GM12864 (cell line): Measurements from ENCODE around the gene ADARB1.
"Not testable (repeated sequence)": the region's sequence is repeated elsewhere in the genome, so short reads cannot be mapped to it uniquely, and the experiment has no call there.

Experiments
- DNase-seq: peaks from one replicate; pipeline ENCODE4 v3.0.0-alpha.2; 2011; ENCODE audit warnings: low read depth
- H3K4me3 ChIP-seq: 2 replicates; pipeline ENCODE4 v1.5.1; 2011; ENCODE audit warnings: mild to moderate bottlenecking, low read depth, low read length, control low read depth
- CTCF ChIP-seq: IDR thresholded peaks from 2 replicates; pipeline ENCODE4 v1.5.1; 2011; ENCODE audit warnings: low read depth, mild to moderate bottlenecking, moderate library complexity, low read length, control low read depth, inconsistent platforms; ENCODE audit errors: missing control alignments

The ADARB1 gene

GRCh38 chr21:45142469-45143308 lies 68.3 kb downstream of the ADARB1 start:
- no peak for TF ChIP-seq CTCF
- H3K4me3 ChIP-seq, result no peak overlapping the region
- DNase-seq, result no peak

DNA sequence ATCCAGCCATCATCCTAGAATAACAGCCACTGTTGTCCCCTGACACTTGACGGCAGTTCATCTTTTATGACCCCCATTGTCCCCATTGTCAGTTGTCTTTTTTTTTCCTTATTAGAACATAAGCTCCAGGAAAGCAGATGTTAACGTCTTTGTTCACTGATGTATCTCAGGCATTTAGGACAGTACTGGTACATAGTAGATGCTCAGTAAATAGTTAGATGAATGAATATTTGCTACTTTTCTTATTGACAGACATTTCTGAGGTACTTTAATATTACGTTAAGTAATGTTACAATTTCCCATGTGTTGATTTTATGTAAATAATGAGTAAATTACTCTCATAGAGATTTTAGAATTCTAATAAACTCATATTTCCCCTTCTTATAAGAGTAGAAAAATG lies 69.5 kb downstream of the ADARB1 start:
- DNase-seq, result no peak
- no peak overlapping the region for H3K4me3 ChIP-seq
- no peak for TF ChIP-seq CTCF

DNA sequence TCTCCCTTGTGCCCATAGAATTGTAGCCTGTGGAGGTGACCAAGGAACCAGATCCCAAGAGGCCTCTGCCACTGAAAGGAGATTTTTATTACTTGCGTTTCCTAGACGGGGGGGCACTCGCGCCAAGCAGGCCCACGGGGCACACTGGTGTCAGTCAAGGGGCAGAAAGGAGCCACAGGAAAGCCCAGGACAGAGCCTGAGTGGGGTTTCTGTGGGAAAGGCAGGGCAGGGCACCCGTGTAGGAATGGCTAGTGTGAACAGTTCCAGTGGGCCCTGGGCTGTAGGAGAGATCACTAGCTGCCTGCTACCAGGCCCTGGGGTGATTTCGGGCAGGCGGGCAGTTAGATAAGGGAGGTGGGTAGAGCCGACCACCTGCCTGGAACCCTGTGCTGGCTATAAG lies 70.8 kb downstream of the ADARB1 start:
- H3K4me3 ChIP-seq, result no peak overlapping the region
- TF ChIP-seq CTCF, result no peak
- DNase-seq, result no peak

DNA sequence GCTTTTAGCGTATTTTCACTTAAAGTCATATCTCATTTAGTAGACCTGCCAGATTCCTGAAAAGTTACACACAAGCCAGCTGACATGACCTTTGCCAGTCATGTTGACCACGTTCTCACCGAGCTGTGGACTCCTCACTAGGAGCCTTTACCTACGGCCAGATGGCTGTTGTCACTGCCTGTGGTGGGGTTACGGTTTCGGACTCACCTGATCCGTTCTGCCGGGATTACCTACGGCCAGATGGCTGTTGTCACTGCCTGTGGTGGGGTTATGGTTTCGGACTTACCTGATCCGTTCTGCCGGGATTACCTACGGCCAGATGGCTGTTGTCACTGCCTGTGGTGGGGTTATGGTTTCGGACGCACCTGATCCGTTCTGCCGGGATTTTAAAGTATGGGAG lies 71.5 kb downstream of the ADARB1 start:
- not testable (repeated sequence) for H3K4me3 ChIP-seq, DNase-seq

GRCh38 chr21:45146306-45146705 lies 71.9 kb downstream of the ADARB1 start:
- TF ChIP-seq CTCF, result no peak
- H3K4me3 ChIP-seq, result no peak overlapping the region
- no peak for DNase-seq

GRCh38 chr21:45146801-45147200 lies 72.4 kb downstream of the ADARB1 start:
- no peak overlapping the region for H3K4me3 ChIP-seq
- TF ChIP-seq CTCF, result no peak
- no peak for DNase-seq

DNA sequence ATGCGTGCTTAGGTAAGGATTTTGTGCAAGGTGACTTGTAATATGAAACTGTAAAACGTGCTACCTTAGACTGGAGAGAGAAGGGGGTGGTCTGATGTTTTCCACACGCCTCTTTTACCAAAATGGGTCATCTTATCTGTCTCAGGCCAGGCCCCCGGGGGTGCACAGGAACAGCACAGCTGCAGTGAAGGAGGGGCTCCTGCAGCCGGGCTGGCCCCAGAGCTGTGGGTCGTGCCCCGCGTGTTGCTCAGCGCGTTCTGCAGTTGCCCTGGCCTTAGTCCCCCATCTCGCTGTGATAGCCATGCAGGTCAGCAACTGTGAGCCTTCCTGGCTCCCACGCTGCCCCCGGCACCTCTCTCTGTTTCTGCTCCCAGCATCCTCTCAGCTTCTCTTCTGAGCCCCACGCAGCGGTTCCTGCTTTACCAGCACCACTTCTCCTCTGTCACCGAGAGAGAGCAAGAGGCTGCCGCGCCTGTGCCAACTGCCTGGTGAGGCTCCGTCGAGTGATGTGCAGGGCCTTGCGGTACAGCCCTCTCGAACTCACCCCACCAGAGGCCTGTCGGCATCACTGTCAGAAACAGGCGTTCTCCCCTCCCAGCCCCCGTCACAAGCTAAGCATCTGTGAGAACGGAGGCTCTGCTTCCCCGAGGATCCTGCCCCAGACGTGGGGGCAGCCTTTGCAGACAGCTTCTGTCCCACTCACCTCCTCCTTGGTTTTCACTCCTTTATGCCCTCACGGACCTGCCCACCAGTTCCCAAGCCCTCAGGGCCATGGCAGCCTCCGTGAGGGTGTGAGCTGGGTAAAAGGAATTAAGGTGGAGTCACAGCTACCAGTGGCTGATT lies 73.3 kb downstream of the ADARB1 start:
- no peak overlapping the region for H3K4me3 ChIP-seq
- no peak for TF ChIP-seq CTCF
- DNase-seq, result no peak
